Natural killer cell (primary cell): ENCODE data around the gene PLEKHA1. TPM values are rescaled to one million over a fixed set of nuclear protein-coding genes. Genes with fewer than 3 reads are reported as not detected.

Experiments
- ATAC-seq, 3 donors: fragments of 150-1000 bp in 2 of 3; fragments of 200-7000 bp in 1 of 3; cut with Tn5 transposase; 1 replicate in 1 of 3; 2 replicates in 2 of 3; pipeline ENCODE4 v1.10.0; 2021; ENCODE audit warnings: mild to moderate bottlenecking in 2 of 3, moderate library complexity in 2 of 3
- DNase-seq, 2 donors: peaks; one replicate each; pipeline versions ENCODE4 v3.0.0 to v3.0.0-alpha.2; 2013 to 2021; ENCODE audit warnings: mixed read lengths in 1 of 2
- H3K27ac ChIP-seq: one replicate; pipeline ENCODE4 v1.5.1; 2013; ENCODE audit warnings: mild to moderate bottlenecking, low read length
- H3K27me3 ChIP-seq: one replicate; pipeline ENCODE4 v1.6.1; 2013; ENCODE audit warnings: low read length; ENCODE audit not compliant: control insufficient read depth, insufficient read depth
- H3K36me3 ChIP-seq: one replicate; pipeline ENCODE4 v1.6.1; 2013; ENCODE audit warnings: low read length; ENCODE audit not compliant: control insufficient read depth, insufficient read depth
- H3K4me1 ChIP-seq: one replicate; pipeline ENCODE4 v1.6.1; 2013; ENCODE audit warnings: low read length; ENCODE audit not compliant: control insufficient read depth, insufficient read depth
- H3K4me3 ChIP-seq: one replicate; pipeline ENCODE4 v1.5.1; 2013; ENCODE audit warnings: low read length
- H3K9me3 ChIP-seq: one replicate; pipeline ENCODE4 v1.6.1; 2013; ENCODE audit warnings: low read length; ENCODE audit not compliant: control insufficient read depth, insufficient read depth
- H3K27ac Mint-ChIP-seq, 2 donors: one replicate each; pipeline ENCODE4 v1.8.0; 2022; ENCODE audit warnings: mild to moderate bottlenecking in 2 of 2, mixed read lengths in 2 of 2, moderate library complexity in 1 of 2
- H3K27me3 Mint-ChIP-seq, 2 donors: one replicate each; pipeline ENCODE4 v1.8.0; 2022; ENCODE audit warnings: low read depth in 2 of 2, mixed read lengths in 2 of 2
- H3K36me3 Mint-ChIP-seq: one replicate; pipeline ENCODE4 v1.8.0; 2022; ENCODE audit warnings: mixed read lengths
- H3K4me1 Mint-ChIP-seq, 2 donors: one replicate each; pipeline ENCODE4 v1.8.0; 2022; ENCODE audit warnings: mixed read lengths in 2 of 2
- H3K4me3 Mint-ChIP-seq: one replicate; pipeline ENCODE4 v1.8.0; 2022; ENCODE audit warnings: mild to moderate bottlenecking, moderate library complexity, mixed read lengths
- H3K9me3 Mint-ChIP-seq, 2 donors: one replicate each; pipeline ENCODE4 v1.8.0; 2022; ENCODE audit warnings: mixed read lengths in 2 of 2
- WGBS: methylation state at CpG from one replicate; pipeline ENCODE4 v1.1.7; 2013; ENCODE audit warnings: missing lambda C conversion rate; ENCODE audit not compliant: insufficient coverage; 5-methylcytosine and 5-hydroxymethylcytosine counted together
- intact Hi-C: fragments of 100-400 bp; cut with micrococcal nuclease; formaldehyde crosslinking; loops from one replicate; pipeline ENCODE4 v1.14.2; 2022
- total RNA-seq, 4 donors: library from RNA; stranded (reverse); fragments of 120-200 nt in 1 of 4; gene quantifications; one replicate each; pipeline versions ENCODE4 v1.2.3 to v1.2.4, GENCODE V29; 2013 to 2022
- TF ChIP-seq, protein P1 (sequence below): fragments of 200-600 bp; IDR thresholded peaks from one replicate; pipeline ENCODE4 v1.8.0; 2022; ENCODE audit warnings: antibody characterized with exemption

The PLEKHA1 gene
- total RNA-seq, 3 donors from 2014 or later (not counting 1 experiment from before 2014, with no cell fraction given) = 45.9 to 64.6 (median 56.1) TPM

- TF ChIP-seq, protein P1, sequence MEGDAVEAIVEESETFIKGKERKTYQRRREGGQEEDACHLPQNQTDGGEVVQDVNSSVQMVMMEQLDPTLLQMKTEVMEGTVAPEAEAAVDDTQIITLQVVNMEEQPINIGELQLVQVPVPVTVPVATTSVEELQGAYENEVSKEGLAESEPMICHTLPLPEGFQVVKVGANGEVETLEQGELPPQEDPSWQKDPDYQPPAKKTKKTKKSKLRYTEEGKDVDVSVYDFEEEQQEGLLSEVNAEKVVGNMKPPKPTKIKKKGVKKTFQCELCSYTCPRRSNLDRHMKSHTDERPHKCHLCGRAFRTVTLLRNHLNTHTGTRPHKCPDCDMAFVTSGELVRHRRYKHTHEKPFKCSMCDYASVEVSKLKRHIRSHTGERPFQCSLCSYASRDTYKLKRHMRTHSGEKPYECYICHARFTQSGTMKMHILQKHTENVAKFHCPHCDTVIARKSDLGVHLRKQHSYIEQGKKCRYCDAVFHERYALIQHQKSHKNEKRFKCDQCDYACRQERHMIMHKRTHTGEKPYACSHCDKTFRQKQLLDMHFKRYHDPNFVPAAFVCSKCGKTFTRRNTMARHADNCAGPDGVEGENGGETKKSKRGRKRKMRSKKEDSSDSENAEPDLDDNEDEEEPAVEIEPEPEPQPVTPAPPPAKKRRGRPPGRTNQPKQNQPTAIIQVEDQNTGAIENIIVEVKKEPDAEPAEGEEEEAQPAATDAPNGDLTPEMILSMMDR = no peak
- 2% methylated on average over 95 of the region's 95 CpGs for WGBS
- Mint-ChIP-seq H3K36me3 (no peaks in the 10 kb centered on the region), H3K4me1 (peaks cover 8 to 10% of the 10 kb centered on the region in 2 donors), H3K27ac (no peak overlapping the region), H3K27me3 (peaks cover 65 to 70% of the 10 kb centered on the region in 2 donors), H3K4me3 (peak overlapping the region; percentile 81), H3K9me3 (no peaks in the 10 kb centered on the region)
- Histone ChIP-seq H3K36me3 (no peaks in the 10 kb centered on the region), H3K4me1 (peaks cover 21% of the 10 kb centered on the region), H3K27me3 (peaks cover 31% of the 10 kb centered on the region), H3K9me3 (no peaks in the 10 kb centered on the region), H3K27ac (no peak overlapping the region), H3K4me3 (peak overlapping the region; percentile 20)
- DNase-seq (peak in 1 of 2 donors; percentile 19), ATAC-seq (peak in 1 of 3 donors; percentile 53)
- intact Hi-C loops = no loop called here
These were observed 87.4 kb downstream of the PLEKHA1 start for GRCh38 chr10:122461729-122462532.

DNA sequence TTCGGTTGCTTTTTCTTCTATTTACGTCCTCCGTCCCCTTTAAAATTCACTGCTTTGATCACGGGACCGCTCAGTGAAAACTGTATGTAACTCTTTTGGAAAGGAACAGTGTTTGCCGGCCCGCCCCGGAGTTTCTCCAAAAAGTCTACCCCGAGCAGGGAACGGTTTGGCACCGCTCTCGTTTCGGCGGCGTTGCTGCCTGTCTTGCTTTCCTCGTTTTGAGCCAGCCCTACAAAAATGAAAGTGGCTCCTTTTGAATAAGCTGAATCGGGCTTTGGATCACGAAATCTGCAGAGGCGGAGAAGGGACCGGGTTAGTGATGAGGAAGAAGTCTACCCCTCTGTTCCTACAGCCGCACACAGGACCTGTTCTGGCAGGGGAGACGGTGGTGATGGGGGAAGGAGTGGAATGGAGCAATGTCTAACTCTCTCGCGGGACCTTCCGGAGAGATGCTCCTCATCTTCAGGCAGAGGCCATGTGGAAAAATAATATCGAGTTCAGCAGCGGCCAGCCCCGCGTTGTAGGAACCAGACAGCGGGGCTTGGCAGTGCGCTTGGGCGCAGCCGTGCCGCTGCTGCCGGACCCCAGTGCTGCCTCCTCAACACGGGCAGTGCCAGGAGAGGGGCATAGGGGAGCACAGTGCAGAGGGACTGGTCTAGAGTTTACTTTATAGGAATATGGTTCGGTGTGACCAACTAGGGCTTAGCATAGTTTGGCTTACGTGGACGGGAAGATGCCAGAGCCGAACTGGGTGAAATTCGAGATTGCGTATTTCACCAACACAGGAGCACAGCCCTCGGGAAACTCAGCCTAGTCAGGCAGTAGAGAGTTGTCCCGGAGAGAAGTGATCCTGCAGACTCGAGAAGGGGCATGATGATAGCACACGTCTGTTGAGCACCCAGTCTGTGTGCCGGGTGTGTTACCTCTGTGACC lies 88.3 kb downstream of the PLEKHA1 start:
- H3K36me3 ChIP-seq = no peaks in the 10 kb centered on the region
- TF ChIP-seq, protein P1 = no peak
- Mint-ChIP-seq H3K27ac (no peak overlapping the region), H3K27me3 (peaks cover 57 to 70% of the 10 kb centered on the region in 2 donors), H3K36me3 (no peaks in the 10 kb centered on the region), H3K4me3 (peak overlapping the region; percentile 81), H3K9me3 (no peaks in the 10 kb centered on the region), H3K4me1 (peaks cover 8 to 10% of the 10 kb centered on the region in 2 donors)
- DNase-seq = peak in 1 of 2 donors; percentile 12
- H3K9me3 ChIP-seq = no peaks in the 10 kb centered on the region
- H3K4me3 ChIP-seq = peak overlapping the region; percentile 20
- WGBS = 29% methylated on average over 46 of the region's 47 CpGs
- intact Hi-C loops = no loop called here
- H3K27ac ChIP-seq = no peak overlapping the region
- ATAC-seq = peak in 1 of 3 donors; percentile 5
- H3K27me3 ChIP-seq = peaks cover 25% of the 10 kb centered on the region
- peaks cover 21% of the 10 kb centered on the region for H3K4me1 ChIP-seq

DNA sequence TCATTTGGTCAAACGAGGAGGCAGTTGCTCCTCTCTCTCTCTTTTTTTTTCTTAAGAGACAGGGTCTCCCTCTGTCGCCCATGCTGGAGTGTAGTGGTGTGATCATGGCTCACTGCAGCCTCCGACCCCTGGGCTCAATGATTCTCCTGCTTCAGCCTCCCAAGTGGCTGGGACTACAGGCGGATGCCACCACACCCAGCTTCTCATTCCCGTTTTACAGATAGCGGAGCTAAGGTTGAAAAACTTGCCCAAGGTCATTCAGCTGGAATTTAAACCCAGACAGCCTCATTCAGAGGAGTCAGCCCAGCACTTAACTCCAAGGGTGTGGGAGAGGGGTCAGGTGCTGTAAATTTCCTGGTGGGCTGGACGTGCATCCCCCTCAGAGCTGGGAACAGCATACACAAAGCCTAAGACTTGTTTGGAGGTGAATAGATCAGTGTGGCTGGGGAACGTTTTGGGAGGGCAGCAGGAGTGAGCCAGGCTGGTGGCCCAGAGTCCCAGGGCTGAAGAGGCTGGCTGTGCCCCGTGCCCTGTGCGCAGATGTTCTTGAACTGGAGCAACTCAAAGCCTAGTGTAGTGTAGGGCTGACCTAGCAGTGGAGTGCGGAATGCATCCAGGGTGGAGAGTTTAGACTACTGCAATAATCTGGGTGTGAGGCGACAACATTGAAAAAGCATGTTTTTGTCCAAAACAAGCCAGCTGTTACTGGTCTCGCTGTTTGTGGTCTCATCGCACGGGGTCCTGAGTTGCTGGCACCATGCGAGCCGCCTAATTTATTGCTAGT lies 89.2 kb downstream of the PLEKHA1 start:
- Histone ChIP-seq H3K36me3 (no peaks in the 10 kb centered on the region), H3K4me1 (peaks cover 21% of the 10 kb centered on the region), H3K27me3 (peaks cover 23% of the 10 kb centered on the region), H3K9me3 (no peaks in the 10 kb centered on the region), H3K4me3 (no peak overlapping the region), H3K27ac (no peak overlapping the region)
- Mint-ChIP-seq H3K36me3 (no peaks in the 10 kb centered on the region), H3K9me3 (no peaks in the 10 kb centered on the region), H3K4me1 (peaks cover 8 to 10% of the 10 kb centered on the region in 2 donors), H3K27me3 (peaks cover 51 to 64% of the 10 kb centered on the region in 2 donors), H3K4me3 (peak overlapping the region; percentile 77), H3K27ac (no peak overlapping the region)
- ATAC-seq (no peak), DNase-seq (no peak)
- intact Hi-C loops = no loop called here
- whole genome bisulfite sequencing = 79% methylated on average over 17 of the region's 17 CpGs
- TF ChIP-seq, protein P1 = no peak
